ENCODE measurements around the gene LARGE1. TPM values are rescaled to one million over a fixed set of nuclear protein-coding genes. Genes with fewer than 3 reads are reported as not detected.

The LARGE1 gene
- total and polyA plus RNA-seq, 2 of the 4 experiments (the other 2 are of a cell fraction) = 6.2 to 12.4 TPM

DNA sequence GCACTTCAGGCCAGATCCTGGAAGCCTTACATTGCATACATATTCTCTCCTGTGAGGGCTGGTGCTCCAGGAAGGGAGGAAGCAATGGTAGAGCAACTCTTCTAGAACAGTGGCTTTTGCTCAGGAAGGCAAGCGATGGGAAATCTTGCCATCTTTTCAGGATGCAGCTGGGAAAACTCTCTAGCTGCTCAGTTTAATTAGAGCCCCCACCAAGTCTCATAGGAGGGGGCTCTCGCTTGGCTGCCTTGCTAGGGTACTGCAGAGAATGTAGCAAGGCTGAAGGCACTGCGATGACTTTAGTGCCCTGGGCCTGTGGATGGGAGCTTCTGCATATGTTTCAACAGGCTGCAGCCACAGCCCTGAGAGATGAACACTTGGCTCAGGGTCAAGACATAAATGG, 504.9 kb downstream of the LARGE1 start:
- no TSS peak for BruUV-seq (replicated peaks)
- TF ChIP-seq BHLHE40 (IDR thresholded peaks at IDR 0.05; ENCODE audit: low read depth, low read length) = no peak
- TF ChIP-seq, protein P1, sequence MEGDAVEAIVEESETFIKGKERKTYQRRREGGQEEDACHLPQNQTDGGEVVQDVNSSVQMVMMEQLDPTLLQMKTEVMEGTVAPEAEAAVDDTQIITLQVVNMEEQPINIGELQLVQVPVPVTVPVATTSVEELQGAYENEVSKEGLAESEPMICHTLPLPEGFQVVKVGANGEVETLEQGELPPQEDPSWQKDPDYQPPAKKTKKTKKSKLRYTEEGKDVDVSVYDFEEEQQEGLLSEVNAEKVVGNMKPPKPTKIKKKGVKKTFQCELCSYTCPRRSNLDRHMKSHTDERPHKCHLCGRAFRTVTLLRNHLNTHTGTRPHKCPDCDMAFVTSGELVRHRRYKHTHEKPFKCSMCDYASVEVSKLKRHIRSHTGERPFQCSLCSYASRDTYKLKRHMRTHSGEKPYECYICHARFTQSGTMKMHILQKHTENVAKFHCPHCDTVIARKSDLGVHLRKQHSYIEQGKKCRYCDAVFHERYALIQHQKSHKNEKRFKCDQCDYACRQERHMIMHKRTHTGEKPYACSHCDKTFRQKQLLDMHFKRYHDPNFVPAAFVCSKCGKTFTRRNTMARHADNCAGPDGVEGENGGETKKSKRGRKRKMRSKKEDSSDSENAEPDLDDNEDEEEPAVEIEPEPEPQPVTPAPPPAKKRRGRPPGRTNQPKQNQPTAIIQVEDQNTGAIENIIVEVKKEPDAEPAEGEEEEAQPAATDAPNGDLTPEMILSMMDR (conservative IDR thresholded peaks at IDR 0.05; ENCODE audit: low read depth, low read length) = no peak
- TF ChIP-seq, protein P2, sequence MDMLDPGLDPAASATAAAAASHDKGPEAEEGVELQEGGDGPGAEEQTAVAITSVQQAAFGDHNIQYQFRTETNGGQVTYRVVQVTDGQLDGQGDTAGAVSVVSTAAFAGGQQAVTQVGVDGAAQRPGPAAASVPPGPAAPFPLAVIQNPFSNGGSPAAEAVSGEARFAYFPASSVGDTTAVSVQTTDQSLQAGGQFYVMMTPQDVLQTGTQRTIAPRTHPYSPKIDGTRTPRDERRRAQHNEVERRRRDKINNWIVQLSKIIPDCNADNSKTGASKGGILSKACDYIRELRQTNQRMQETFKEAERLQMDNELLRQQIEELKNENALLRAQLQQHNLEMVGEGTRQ (IDR thresholded peaks at IDR 0.05; ENCODE audit: low read depth, low read length) = no peak
- TF ChIP-seq RFX5 (IDR thresholded peaks at IDR 0.05; ENCODE audit: low read depth, low read length) = no peak
- no peak for TF ChIP-seq MAFK (IDR thresholded peaks at IDR 0.05; ENCODE audit: low read depth, low read length)
- TF ChIP-seq POLR2A (IDR thresholded peaks at IDR 0.05; ENCODE audit: low read depth, low read length) = no peak
- TF ChIP-seq RCOR1 (IDR thresholded peaks at IDR 0.05; ENCODE audit: insufficient replicate concordance, low read length) = no peak
- TF ChIP-seq SMC3 (IDR thresholded peaks at IDR 0.05; ENCODE audit: low read depth, low read length) = no peak
- no peak for TF ChIP-seq NFE2L2 (IDR thresholded peaks at IDR 0.05; ENCODE audit: low read depth, low read length)
- no peak for TF ChIP-seq CHD1 (IDR thresholded peaks at IDR 0.05; ENCODE audit: low read depth, low read length)
- TF ChIP-seq MAZ (IDR thresholded peaks at IDR 0.05; ENCODE audit: borderline replicate concordance, low read depth, low read length) = no peak
- TF ChIP-seq RAD21 (IDR thresholded peaks at IDR 0.05; ENCODE audit: low read length) = no peak
- TF ChIP-seq, protein P3, sequence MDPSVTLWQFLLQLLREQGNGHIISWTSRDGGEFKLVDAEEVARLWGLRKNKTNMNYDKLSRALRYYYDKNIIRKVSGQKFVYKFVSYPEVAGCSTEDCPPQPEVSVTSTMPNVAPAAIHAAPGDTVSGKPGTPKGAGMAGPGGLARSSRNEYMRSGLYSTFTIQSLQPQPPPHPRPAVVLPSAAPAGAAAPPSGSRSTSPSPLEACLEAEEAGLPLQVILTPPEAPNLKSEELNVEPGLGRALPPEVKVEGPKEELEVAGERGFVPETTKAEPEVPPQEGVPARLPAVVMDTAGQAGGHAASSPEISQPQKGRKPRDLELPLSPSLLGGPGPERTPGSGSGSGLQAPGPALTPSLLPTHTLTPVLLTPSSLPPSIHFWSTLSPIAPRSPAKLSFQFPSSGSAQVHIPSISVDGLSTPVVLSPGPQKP (IDR thresholded peaks at IDR 0.05; ENCODE audit: borderline replicate concordance, low read depth, low read length) = no peak
- no peak for TF ChIP-seq MXI1 (IDR thresholded peaks at IDR 0.05; ENCODE audit: borderline replicate concordance, low read depth, low read length)
- TF ChIP-seq CEBPB (IDR thresholded peaks at IDR 0.05; ENCODE audit: low read depth, low read length) = no peak
- POLR2A ChIA-PET (ENCODE audit: unreplicated experiment) = no interaction called here

More for the DNA sequence above, 504.9 kb downstream of the LARGE1 start:
- Histone ChIP-seq H3K36me3 (ENCODE audit: control insufficient read depth, insufficient read depth, low read length) (no peaks in the 10 kb centered on the region), H2AK9ac (replicated peaks; ENCODE audit: low read depth, low read length, poor library complexity) (no peak overlapping the region), H3K9me1 (ENCODE audit: insufficient read depth, low read length) (no peaks in the 10 kb centered on the region; the same call in 1 of the 2 replicates), H3K4ac (ENCODE audit: low read depth, low read length) (no peak overlapping the region), H4K5ac (ENCODE audit: low read depth, low read length) (no peak overlapping the region), H3K14ac (replicated peaks; ENCODE audit: low read depth, low read length) (no peak overlapping the region), H3K27ac (ENCODE audit: insufficient read depth, low read length) (no peak overlapping the region), H2AFZ (replicated peaks; ENCODE audit: low read length, poor library complexity) (no peak overlapping the region), H3K4me2 (ENCODE audit: low read depth, low read length) (no peak overlapping the region), H4K8ac (ENCODE audit: low read depth in 2 of 2, low read length in 2 of 2) (no peak overlapping the region), H4K91ac (ENCODE audit: insufficient read depth, low read depth, low read length) (no peak overlapping the region), H3K18ac (ENCODE audit: low read depth, low read length) (no peak overlapping the region), H3K4me1 (ENCODE audit: control insufficient read depth, insufficient read depth, low read length) (no peaks in the 10 kb centered on the region), H2BK120ac (ENCODE audit: low read depth, low read length) (no peak overlapping the region), H3K4me3 (ENCODE audit: insufficient read depth, low read depth, low read length) (no peak overlapping the region), H2BK15ac (ENCODE audit: low read depth, low read length) (no peak overlapping the region), H3K27me3 (ENCODE audit: control insufficient read depth, insufficient read depth, low read length) (no peaks in the 10 kb centered on the region), H3K79me1 (ENCODE audit: low read depth in 1 of 2, low read length in 2 of 2) (no peaks in the 10 kb centered on the region; a peak in 1 of 4 replicates), H2BK20ac (ENCODE audit: low read depth, low read length) (no peak overlapping the region), H2BK5ac (ENCODE audit: low read depth, low read length, poor library complexity, severe bottlenecking) (no peak overlapping the region), H3K9me3 (ENCODE audit: control insufficient read depth, insufficient read depth, low read length) (no peaks in the 10 kb centered on the region), H2AK5ac (ENCODE audit: low read depth, low read length) (no peak overlapping the region), H3K23ac (ENCODE audit: low read depth, low read length) (no peak overlapping the region), H3K56ac (ENCODE audit: extremely low read depth, insufficient read depth, low read length) (no peak overlapping the region), H3K9ac (ENCODE audit: low read depth, low read length) (no peak overlapping the region), H4K20me1 (ENCODE audit: insufficient read depth, low read length) (no peaks in the 10 kb centered on the region)
- DNase-seq = no peak
- CTCF ChIA-PET = no interaction called here
- dilution Hi-C loops (cut with HindIII; ENCODE audit: low sequenced_read_pairs, unreplicated experiment) = no loop called here
- intact Hi-C loops (cut with micrococcal nuclease) = no loop called here
- ATAC-seq (ENCODE audit: low read depth) = no peak
- in situ Hi-C loops (cut with MboI; ENCODE audit: low sequenced_read_pairs) = no loop called here
- WGBS, 2 experiments (ENCODE audit: extremely low coverage in 2 of 2, insufficient read length in 1 of 2) = 86% methylated on average over 1 of the region's 3 CpGs; no CpG with 5 or more reads in 1 of the 2 experiments

Measured in IMR-90 (cell line).